Thyroid gland (tissue), 4 donors: ENCODE data around the gene PSMA6.

ENCODE experiments used
- POLR2A ChIP-seq, 2 donors: fragments of 450-650 bp; IDR thresholded peaks; one replicate each; pipeline ENCODE4 v1.6.1; 2017; ENCODE audit warnings: antibody characterized with exemption in 2 of 2, mild to moderate bottlenecking in 2 of 2, moderate library complexity in 1 of 2
- TF ChIP-seq, protein P1 (sequence below), 6 experiments: fragments of 200-600 bp in 3 of 6; fragments of 450-650 bp in 3 of 6; sonication (generic) in 3 of 6; IDR thresholded peaks; one replicate each; pipeline ENCODE4 v1.5.1; 2016 to 2019; ENCODE audit warnings: antibody characterized with exemption in 6 of 6, mild to moderate bottlenecking in 2 of 6, inconsistent platforms in 1 of 6, moderate library complexity in 1 of 6

DNA sequence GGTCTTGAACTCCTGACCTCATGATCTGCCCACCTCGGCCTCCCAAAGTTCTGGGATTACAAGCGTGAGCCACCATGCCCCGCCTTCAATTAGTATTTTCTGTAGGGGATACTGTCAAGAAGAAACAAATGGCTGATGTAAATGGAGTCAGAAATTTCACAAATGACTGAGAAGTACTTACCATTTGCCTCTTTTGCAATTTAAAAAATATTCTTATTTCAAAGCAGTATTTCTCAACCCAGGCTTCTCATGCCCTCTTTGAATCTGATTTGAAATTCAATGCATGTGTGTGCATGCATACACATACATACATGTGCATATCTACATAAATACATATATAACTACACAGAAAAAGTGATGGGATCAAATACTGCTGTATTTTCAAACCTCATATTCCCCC, 4.4 kb downstream of the PSMA6 start:
- TF ChIP-seq, protein P1, sequence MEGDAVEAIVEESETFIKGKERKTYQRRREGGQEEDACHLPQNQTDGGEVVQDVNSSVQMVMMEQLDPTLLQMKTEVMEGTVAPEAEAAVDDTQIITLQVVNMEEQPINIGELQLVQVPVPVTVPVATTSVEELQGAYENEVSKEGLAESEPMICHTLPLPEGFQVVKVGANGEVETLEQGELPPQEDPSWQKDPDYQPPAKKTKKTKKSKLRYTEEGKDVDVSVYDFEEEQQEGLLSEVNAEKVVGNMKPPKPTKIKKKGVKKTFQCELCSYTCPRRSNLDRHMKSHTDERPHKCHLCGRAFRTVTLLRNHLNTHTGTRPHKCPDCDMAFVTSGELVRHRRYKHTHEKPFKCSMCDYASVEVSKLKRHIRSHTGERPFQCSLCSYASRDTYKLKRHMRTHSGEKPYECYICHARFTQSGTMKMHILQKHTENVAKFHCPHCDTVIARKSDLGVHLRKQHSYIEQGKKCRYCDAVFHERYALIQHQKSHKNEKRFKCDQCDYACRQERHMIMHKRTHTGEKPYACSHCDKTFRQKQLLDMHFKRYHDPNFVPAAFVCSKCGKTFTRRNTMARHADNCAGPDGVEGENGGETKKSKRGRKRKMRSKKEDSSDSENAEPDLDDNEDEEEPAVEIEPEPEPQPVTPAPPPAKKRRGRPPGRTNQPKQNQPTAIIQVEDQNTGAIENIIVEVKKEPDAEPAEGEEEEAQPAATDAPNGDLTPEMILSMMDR (IDR thresholded peaks at IDR 0.05): no peak
- TF ChIP-seq POLR2A (IDR thresholded peaks at IDR 0.05): no peak
